GM15510 (cell line): Measurements from ENCODE around the gene CREB3.

Experiments used
- POLR2A ChIP-seq: IDR thresholded peaks from 3 replicates; pipeline ENCODE4 v1.6.1; 2011; ENCODE audit warnings: borderline replicate concordance; ENCODE audit not compliant: insufficient read length; ENCODE audit errors: extremely low read depth

Gene CREB3

GRCh38 chr9:35763803-35764202 lies 31.3 kb downstream of the CREB3 start:
- no peak for TF ChIP-seq POLR2A

DNA sequence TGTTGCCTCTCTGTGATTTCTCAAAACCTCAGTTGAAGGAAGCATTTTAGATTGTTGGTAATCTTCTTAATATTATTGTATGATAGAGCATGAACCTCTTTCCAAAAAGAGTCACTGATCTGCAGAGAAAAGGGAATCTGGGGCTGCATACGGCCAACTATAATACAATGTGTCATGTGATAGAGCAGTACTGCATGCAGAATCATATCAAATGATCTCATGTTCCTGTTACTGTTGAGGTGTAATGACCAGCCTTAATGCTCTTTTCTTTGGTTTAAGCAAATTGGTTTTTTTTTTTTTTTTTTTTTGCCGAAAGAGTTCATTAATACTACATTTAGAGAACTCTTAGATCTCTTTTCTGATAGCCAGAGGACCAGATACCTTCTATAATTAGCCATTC lies 34.5 kb downstream of the CREB3 start:
- no peak for TF ChIP-seq POLR2A

- no peak for TF ChIP-seq POLR2A
Measured at GRCh38 chr9:35767458-35767857, 35.0 kb downstream of the CREB3 start.

DNA sequence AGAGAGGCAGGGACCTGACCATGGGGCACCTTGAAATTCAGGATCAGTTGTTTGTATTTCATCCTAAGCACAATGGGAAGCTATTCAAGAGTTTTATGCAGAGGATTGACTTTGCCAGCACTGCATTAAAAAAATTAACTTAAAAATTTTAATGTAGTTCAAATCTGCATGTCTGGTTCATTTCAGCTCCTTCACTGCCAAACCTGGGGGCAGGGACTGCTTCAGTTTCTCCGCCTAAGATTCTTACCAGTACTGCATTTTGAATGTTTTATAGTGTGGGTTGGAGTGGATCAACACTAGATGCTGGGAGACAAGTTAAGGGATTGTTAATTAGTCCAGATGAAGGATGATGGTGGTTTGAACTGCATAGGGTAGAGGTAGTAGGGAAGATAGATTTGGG lies 37.3 kb downstream of the CREB3 start:
- no peak for TF ChIP-seq POLR2A

DNA sequence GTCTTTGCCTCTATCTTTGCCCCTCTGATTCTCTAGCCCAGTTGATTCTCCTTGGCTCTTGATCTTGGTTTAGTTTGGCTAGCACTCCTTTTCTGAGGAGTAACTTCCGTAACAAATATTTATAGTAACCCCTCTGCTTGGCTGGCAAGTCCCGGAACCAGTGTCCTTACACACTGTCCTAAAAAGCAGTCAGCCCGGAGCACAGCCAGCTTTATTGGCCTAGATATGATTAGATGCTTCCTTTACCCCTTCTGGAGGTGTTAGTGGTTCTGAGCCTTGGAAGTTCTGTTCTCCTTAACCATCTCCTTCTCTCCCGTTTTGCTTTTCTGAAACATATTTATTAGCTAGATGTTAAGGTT lies 38.6 kb downstream of the CREB3 start:
- no peak for TF ChIP-seq POLR2A

- no peak for TF ChIP-seq POLR2A
Measured at GRCh38 chr9:35771534-35771933, 39.1 kb downstream of the CREB3 start.

GRCh38 chr9:35771943-35772342 lies 39.5 kb downstream of the CREB3 start:
- no peak for TF ChIP-seq POLR2A

DNA sequence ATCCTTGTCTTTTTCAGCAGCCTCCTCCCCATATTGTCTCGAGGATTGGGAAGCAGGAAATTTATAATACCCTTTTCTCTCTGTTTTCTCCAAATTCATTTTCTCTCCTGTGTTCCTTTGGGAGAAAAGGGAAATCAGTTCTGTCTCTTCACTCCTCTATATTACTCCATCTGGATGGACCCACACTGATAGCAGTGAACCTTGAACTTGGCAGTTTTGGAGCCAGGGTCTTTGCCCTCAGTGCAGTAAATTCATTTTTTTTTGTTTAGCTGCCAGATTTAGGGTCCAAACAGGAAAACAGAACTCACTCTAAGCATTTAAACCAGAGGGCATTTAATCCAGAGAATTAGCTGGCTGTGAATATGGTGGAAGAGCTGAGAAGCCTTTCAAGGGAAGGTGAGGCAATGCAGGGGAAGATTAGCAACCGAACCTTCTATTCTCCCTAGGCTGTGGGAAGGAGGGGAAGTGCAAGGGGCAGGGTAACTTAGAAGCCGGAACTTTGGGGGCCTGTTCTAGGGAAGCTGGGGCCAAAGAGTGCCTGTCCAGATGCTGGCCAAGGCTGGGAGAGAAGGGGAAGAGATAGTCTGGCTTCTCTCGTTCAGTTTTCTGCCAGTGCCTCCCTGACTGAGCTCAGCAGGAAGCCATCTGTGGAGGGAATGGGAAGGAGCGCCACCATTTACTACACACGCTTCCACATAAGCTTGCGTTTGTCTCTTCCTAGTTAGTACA lies 42.6 kb downstream of the CREB3 start:
- TF ChIP-seq POLR2A = no peak

DNA sequence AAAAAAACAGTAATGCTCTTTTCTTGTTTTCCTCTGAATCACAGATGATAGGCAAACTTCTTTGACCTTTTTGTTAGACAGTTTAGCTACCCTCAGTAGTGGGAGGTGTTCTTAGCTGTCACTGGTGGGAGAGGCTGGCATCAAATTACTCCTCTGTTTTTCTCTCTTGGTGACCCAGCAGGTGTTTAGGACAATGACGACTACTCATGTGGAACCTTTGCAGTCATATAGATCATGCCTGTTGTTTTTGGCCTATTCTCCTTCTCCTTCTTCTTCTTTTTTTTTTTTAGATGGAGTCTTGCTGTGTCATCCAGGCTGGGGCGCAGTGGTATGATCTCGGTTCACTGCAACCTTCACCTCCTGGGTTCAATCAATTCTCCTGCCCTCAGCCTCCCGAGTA lies 43.6 kb downstream of the CREB3 start:
- TF ChIP-seq POLR2A = no peak

GRCh38 chr9:35778496-35778895 lies 46.0 kb downstream of the CREB3 start:
- no peak for TF ChIP-seq POLR2A

GRCh38 chr9:35781066-35781465 lies 48.6 kb downstream of the CREB3 start:
- TF ChIP-seq POLR2A = no peak

DNA sequence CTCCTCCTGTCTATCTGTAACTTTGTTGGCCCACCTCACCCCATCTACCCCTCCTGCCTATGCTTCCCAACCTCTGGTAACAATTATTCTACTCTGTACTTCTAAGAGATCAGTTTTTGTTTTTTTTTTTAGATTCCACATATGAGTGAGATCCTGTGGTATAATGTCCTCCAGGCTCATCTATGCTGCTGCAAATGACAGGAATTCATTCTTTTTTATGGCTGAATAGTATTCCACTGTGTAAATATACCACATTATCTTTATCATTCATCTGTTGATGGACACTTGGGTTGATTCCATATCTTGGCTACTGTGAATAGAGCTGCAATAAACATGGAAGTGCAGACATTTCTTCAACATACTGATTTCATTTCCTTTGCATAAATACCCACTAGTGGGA lies 51.0 kb downstream of the CREB3 start:
- TF ChIP-seq POLR2A = no peak
